ENCODE data around the gene BMP3.

Gene BMP3

DNA sequence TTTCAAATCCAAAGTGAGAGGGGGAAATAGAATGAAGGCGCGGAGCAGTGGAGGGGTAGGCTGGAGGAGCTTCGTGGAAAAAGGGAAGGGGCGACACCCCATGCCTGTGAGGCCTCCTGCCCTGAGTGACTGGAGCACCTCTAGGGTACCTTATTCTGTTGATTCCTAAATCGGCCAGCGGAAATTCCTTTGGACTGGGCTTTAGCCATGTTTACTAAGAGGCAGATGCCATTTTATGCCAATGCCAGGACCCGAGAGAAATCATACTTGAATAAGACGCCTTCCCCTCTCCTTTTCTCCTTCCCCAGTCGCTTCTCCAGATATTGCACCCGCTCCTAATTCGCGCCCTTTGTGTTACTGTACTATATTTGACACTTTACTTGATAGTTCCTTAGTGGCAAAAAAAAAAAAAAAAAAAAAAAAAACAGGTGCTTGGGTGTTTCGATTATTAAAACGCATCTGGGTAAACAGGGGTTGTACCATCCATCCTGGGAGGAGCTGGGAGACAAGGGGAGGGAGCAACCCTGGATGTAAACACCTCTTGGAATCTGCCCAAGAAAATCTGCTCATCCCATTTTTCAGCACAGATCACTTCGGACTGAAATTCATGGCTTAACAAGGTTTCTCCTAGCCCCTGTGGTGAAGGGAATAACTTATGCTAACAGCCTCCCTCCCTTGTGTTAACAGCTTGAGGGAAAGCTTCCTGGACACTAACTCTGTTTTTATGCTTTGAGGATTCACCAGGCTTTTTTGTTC lies 1.5 kb downstream of the BMP3 start:
- H3K4me3 ChIP-seq (ENCODE audit: low read depth, low read length): no peak overlapping the region
- no peak for DNase-seq (ENCODE audit: low read depth)
- TF ChIP-seq, protein P1, sequence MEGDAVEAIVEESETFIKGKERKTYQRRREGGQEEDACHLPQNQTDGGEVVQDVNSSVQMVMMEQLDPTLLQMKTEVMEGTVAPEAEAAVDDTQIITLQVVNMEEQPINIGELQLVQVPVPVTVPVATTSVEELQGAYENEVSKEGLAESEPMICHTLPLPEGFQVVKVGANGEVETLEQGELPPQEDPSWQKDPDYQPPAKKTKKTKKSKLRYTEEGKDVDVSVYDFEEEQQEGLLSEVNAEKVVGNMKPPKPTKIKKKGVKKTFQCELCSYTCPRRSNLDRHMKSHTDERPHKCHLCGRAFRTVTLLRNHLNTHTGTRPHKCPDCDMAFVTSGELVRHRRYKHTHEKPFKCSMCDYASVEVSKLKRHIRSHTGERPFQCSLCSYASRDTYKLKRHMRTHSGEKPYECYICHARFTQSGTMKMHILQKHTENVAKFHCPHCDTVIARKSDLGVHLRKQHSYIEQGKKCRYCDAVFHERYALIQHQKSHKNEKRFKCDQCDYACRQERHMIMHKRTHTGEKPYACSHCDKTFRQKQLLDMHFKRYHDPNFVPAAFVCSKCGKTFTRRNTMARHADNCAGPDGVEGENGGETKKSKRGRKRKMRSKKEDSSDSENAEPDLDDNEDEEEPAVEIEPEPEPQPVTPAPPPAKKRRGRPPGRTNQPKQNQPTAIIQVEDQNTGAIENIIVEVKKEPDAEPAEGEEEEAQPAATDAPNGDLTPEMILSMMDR (IDR thresholded peaks at IDR 0.05; ENCODE audit: control insufficient read depth, extremely low read depth, insufficient read depth): no peak

DNA sequence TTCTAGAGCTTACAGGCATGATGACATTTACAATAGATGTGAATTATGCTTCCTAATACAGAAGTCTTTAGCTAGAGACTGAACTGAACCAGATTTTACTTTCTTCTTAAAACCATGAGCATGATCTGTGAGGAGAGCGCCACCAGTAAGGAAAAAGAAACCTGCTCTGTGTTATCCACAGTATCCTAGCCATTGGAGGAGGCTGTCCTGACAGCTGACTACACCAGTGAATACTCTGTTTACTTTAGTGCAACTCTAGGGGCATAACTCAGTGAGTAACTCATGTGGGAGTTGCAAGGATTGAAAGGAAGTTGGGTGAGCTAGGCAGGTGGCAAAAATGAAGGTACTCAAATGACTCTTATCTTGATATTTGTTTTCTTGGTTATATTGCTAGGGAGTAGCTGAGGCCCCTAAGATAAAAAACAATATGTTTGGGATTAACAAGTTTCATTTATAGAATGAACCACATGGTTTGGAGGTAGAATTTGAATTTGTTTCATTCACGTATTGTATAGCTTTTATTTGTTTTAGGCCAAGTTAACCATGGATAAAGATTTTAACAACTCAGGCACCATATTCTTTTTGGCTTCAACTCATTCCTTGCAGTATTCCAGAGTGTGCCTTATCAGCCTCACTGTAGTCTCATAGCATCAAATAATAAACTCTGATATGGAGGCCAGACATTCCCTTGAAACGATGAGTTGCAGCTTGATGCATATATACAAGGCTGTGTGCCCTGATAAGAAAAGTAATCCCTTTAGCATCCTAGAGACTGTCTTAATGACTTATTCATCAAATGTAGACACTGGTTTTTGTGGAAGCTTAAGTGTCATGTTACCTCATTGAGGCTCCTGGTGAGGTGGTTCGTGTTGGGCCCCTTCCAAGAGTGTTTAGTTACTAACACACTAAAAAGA lies 2.5 kb downstream of the BMP3 start:
- TF ChIP-seq, protein P1 (IDR thresholded peaks at IDR 0.05; ENCODE audit: control insufficient read depth, extremely low read depth, insufficient read depth): no peak
- H3K4me3 ChIP-seq (ENCODE audit: low read depth, low read length): no peak overlapping the region
- no peak for DNase-seq (ENCODE audit: low read depth)

DNA sequence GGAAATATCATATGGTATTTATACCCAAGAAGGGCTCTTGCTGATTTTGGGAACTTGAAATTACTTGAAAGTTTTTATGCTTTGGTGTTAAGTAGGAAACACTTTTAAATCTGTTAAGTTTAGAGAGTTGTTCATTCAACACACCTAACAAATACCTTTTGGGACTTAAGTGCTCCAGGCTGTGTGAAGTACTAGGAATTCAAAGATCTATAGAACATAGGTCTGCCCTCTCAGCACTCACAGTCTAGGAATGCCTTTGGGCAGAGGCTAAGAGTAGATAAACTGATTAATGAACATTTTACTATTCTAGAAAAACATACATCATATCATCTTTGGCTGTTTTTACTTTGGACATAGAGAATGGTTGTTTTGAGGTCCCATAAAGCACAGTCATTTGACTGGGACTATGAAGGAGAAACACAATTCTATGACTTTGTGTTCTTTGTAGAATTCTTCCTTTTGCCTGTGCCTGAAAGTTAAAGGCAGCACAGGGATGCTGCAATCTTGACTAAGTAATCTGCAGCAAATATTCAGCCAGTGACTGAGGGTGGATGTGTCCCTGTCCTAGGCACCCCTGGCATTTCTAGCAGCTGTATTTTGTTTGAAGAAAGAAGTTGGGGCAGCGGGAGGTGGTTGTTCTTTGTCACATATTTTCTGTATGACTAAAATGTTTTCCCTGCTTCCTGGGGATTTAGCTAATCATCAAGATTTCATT lies 8.3 kb downstream of the BMP3 start:
- H3K4me3 ChIP-seq (ENCODE audit: low read depth, low read length): no peak overlapping the region
- TF ChIP-seq, protein P1 (IDR thresholded peaks at IDR 0.05; ENCODE audit: control insufficient read depth, extremely low read depth, insufficient read depth): no peak
- DNase-seq (ENCODE audit: low read depth): no peak

DNA sequence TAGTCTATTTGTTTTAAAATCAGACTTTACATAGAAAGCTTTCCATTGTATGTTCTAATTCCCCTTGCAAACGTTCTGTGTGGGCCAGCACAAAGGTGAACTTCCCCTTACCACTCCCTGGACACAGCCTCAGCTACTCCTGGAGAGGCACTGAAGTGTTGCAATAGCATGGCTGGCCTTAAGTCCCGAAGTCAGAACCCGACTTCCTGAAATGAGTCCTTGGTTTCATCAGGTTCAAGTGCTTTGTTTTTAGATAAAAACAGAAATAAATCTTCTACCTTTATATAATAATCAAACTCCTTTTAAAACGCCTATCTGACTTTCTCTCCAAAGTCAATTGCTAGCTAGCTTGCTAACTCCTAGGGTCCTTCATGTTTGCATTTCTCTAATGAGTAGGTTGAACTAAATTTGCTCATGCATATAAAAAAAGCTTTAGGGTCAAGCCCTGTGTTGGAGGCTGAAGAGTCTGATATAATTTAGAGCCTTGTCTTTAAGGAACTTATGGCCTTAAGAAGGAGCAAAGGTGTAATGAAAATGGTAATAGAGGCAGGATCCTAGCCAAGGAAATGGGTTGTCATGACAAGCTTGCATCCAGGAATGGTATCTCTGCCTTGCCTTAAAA lies 9.0 kb downstream of the BMP3 start:
- TF ChIP-seq, protein P1 (IDR thresholded peaks at IDR 0.05; ENCODE audit: control insufficient read depth, extremely low read depth, insufficient read depth): no peak
- no peak overlapping the region for H3K4me3 ChIP-seq (ENCODE audit: low read depth, low read length)
- no peak for DNase-seq (ENCODE audit: low read depth)

DNA sequence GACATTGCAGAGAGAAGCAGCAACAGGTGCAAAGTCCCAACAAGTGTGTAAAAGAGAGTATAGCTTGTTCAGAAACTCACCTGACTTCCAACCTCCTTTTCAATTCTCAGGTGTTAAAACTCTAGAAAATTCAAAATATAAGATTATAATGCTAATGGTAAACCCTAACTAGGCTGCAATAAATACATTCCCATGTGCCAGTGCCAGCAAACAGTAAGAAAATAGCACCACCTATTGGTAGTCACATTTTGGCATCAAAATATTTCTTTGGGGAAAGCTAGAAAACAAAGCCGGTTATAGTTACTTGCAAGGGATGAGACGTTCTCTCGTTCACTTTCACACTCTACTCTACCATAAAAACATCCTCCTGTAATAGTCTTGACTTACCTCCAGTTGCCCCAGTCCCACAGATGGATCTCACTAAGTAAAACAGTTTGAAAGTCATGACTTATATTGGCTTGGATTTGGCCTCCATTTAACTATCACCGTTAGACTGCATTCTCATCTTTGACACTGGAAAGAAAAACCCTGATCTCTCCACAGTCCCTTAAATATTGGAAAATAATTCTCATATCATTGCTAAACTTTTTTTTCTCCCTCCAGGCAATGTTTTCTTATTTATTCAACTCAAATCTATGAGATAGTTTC lies 9.6 kb downstream of the BMP3 start:
- H3K4me3 ChIP-seq (ENCODE audit: low read depth, low read length): no peak overlapping the region
- no peak for DNase-seq (ENCODE audit: low read depth)
- TF ChIP-seq, protein P1 (IDR thresholded peaks at IDR 0.05; ENCODE audit: control insufficient read depth, extremely low read depth, insufficient read depth): peak; percentile 82

All from LNCaP clone FGC (cell line).